ENCODE results near the gene TMEM14A.

DNA sequence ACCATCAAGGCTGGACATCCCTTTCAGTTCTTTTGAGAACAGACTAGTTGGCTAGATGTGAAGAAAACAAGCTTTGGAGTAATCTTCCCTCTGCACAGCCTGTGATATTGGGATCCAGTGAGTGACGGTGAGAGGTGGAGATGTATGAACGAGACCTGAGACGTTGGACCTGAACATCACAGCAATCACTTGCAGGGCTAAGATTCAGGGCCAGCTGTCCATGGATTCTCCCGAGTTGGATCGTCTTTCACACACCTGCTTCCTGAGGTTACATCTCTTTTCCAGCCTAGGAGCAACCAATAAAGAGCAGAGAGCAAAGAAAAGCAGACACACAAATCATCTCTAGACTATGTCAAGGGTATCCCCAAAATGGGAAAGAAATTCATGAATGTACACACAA lies 30.0 kb upstream of the TMEM14A start:
- TF ChIP-seq, protein P1, sequence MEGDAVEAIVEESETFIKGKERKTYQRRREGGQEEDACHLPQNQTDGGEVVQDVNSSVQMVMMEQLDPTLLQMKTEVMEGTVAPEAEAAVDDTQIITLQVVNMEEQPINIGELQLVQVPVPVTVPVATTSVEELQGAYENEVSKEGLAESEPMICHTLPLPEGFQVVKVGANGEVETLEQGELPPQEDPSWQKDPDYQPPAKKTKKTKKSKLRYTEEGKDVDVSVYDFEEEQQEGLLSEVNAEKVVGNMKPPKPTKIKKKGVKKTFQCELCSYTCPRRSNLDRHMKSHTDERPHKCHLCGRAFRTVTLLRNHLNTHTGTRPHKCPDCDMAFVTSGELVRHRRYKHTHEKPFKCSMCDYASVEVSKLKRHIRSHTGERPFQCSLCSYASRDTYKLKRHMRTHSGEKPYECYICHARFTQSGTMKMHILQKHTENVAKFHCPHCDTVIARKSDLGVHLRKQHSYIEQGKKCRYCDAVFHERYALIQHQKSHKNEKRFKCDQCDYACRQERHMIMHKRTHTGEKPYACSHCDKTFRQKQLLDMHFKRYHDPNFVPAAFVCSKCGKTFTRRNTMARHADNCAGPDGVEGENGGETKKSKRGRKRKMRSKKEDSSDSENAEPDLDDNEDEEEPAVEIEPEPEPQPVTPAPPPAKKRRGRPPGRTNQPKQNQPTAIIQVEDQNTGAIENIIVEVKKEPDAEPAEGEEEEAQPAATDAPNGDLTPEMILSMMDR (IDR thresholded peaks at IDR 0.05; ENCODE audit: low read depth, low read length), result no peak
- TF ChIP-seq EZH2phosphoT487 (IDR thresholded peaks at IDR 0.05; ENCODE audit: low read depth), result no peak

All from OCI-LY3 (cell line).